ENCODE data around the gene EPB41L2.

Gene EPB41L2

DNA sequence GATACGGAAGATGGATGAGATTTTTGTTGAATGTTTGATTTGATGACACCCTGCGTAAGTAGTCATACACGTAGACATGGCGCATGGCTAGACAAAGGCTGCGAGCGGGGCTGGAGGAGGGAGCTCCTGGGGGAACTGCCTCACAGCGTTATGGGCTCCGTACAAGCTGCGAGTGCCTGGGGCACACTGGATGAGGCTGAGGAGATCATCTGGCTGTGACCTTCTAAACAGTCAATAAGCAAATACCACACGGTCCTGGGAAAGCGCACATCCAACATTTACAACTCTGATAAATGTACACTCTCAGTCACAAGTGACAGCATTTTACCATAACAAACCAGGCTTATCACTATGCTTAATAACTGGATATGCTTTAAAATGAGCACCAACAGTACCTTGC lies 198.7 kb downstream of the EPB41L2 start:
- TF ChIP-seq, protein P1, sequence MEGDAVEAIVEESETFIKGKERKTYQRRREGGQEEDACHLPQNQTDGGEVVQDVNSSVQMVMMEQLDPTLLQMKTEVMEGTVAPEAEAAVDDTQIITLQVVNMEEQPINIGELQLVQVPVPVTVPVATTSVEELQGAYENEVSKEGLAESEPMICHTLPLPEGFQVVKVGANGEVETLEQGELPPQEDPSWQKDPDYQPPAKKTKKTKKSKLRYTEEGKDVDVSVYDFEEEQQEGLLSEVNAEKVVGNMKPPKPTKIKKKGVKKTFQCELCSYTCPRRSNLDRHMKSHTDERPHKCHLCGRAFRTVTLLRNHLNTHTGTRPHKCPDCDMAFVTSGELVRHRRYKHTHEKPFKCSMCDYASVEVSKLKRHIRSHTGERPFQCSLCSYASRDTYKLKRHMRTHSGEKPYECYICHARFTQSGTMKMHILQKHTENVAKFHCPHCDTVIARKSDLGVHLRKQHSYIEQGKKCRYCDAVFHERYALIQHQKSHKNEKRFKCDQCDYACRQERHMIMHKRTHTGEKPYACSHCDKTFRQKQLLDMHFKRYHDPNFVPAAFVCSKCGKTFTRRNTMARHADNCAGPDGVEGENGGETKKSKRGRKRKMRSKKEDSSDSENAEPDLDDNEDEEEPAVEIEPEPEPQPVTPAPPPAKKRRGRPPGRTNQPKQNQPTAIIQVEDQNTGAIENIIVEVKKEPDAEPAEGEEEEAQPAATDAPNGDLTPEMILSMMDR (IDR thresholded peaks at IDR 0.05; ENCODE audit: borderline replicate concordance, insufficient read depth, low read depth, low read length) = no peak
- no peak overlapping the region for H3K4me3 ChIP-seq (ENCODE audit: low read depth, low read length)

DNA sequence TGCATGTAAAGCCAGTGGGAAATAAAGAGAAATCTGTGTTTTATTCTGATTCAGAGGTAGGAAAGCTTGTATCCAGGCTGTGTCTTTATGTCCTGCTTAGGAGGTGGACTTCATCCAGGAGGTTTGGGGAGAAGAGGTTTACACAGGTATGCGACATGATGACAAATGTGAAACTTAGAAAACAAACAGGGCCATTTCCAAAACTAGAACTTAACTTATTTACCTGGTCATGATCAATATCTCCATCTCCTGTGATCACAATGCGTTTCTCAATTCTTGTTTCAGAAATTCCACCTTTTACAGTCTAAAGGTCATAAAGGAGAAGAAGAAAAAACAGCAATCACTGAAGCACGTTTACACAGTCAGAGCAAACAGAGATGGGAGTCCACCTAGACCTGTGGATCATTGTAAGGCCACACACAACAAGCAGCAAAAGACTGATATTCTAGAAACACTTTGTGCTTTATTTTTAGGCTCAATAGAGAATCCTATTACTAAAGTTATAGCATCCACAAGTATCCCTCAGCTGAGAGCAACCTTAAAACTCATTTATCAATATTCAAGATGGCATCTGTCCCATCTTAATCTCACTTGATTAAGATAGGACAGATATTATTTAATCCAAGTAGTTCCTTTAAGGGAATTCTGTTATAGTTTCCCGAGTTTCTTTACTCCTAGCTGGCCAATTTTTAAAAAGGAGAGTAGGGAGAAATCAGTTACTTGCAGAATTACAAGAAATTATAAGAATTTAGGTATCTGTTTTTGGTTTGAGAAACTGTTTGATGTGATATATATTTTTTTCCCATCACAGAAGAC lies 199.4 kb downstream of the EPB41L2 start:
- TF ChIP-seq, protein P1 (IDR thresholded peaks at IDR 0.05; ENCODE audit: borderline replicate concordance, insufficient read depth, low read depth, low read length) = no peak
- no peak overlapping the region for H3K4me3 ChIP-seq (ENCODE audit: low read depth, low read length)

DNA sequence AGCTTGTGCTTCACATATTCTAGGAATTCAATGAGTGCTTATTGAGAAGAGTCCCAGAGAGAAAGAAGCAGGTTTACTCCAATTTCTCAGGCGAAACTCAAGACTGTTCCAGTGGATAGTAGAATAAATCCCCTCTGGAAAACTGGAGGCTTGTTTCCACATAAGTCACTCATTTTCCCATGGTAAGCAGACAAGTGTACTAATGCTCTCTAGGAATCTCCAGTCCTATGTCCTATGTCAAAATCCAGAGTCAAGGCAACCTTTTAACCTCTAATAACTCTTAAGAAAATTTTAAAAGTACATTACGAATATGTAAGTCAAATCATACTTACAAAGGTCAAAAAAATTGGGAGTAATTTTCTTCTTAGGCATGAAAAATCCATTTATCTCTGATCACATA lies 200.7 kb downstream of the EPB41L2 start:
- TF ChIP-seq, protein P1 (IDR thresholded peaks at IDR 0.05; ENCODE audit: borderline replicate concordance, insufficient read depth, low read depth, low read length) = no peak

DNA sequence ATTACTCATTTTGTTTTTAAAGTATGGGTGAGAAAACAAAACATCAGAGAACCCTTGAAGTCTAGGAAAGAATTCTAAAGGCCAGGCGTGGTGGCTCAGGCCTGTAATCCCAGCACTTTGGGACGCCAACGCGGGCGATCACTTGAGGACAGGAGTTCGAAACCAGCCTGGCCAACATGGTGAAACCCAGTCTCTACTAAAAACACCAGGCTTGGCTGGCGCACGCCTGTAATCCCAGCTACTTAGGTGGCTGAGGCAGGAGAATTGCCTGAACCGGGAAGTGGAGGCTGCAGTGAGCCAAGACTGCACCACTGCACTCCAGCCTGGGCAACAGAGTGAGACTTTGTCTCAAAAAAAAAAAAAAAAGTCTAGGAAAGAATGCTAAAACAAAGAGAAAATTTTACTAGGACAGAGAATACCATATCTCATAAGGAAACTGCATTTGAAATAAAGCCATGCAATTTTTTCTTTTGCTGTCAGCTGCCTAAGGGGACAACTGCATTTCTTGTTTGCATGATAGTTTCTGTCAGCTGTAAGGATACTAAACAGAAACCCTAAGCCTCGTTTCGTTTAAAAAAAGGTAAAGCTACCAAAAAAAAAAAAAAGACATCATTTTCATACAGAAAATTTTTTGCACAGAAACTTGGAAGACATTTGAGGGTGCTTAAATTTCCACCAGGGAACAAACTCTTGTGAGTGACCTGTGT lies 203.7 kb downstream of the EPB41L2 start:
- TF ChIP-seq, protein P1 (IDR thresholded peaks at IDR 0.05; ENCODE audit: borderline replicate concordance, insufficient read depth, low read depth, low read length) = no peak
- H3K4me3 ChIP-seq (ENCODE audit: low read depth, low read length) = no peak overlapping the region

More for the DNA sequence above, 200.7 kb downstream of the EPB41L2 start:
- H3K4me3 ChIP-seq (ENCODE audit: low read depth, low read length) = no peak overlapping the region

DNA sequence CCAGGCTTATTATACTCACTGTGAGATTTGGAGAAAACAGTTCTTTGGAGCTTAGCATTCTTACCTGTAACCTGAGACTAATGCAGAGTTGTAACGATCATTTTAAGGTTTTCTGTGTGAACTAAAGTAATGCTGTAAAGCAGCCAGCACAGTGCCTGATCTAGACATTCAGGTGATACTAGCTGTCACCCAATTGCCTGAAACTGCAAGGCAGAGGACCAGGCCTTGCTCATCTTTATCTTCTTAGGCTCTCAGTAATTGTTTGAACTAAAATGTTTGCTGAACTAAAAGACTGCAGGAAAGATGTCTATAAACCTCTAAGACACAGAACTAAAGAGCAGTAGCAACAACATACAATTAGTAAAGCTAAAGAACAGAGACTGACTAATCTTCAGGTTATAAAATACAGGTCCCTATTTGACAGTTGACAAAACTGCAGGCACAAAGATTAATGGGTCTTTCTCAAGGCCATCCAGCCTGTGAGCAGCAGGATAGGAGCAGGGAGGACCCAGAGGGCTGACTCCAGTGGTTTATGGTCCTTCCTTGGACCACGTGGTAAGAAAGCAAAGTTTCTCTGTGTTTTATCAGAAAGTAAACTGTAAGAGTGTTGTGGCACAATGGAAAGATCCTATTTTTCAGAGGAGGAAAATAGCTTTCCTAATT lies 204.4 kb downstream of the EPB41L2 start:
- H3K4me3 ChIP-seq (ENCODE audit: low read depth, low read length) = no peak overlapping the region
- TF ChIP-seq, protein P1 (IDR thresholded peaks at IDR 0.05; ENCODE audit: borderline replicate concordance, insufficient read depth, low read depth, low read length) = no peak

DNA sequence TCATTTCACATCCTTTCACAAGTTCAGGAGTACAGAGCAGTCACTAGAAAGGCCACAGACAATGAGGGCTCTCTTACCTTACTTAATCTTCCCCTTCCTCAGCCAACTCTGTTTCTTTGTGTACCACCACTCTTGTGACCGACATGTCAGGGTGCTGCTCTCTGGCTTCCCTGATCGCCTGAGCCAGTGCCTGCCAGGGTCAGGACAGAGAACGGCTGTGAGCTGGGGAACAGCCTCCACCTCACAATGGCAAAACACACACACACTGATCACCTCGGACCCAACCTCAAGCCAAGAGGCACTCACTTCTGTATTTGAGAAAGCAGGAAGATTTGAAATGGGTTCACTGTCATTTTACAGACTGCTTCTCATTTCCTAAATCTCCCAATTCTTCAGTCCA lies 205.0 kb downstream of the EPB41L2 start:
- TF ChIP-seq, protein P1 (IDR thresholded peaks at IDR 0.05; ENCODE audit: borderline replicate concordance, insufficient read depth, low read depth, low read length) = no peak
- no peak overlapping the region for H3K4me3 ChIP-seq (ENCODE audit: low read depth, low read length)

Measured in GM12875 (cell line).